Upper lobe of left lung (tissue), 4 donors: ENCODE results near the gene ODF2L.

ENCODE experiments used
- CTCF ChIP-seq, 6 experiments: fragments of 450-650 bp in 4 of 6; fragments of 200-600 bp in 2 of 6; sonication (generic) in 2 of 6; IDR thresholded peaks; one replicate each; pipeline ENCODE4 v1.5.1; 2016 to 2019; ENCODE audit warnings: antibody characterized with exemption in 6 of 6
- POLR2A ChIP-seq, 4 donors: fragments of 450-650 bp; IDR thresholded peaks; one replicate each; pipeline ENCODE4 v1.5.1; 2016 to 2017; ENCODE audit warnings: antibody characterized with exemption in 4 of 4, mild to moderate bottlenecking in 2 of 4
- POLR2AphosphoS5 ChIP-seq, 2 donors: sonication (generic); formaldehyde crosslinking; IDR thresholded peaks; one replicate each; pipeline ENCODE4 v1.5.1; 2017; ENCODE audit warnings: antibody characterized with exemption in 2 of 2

GRCh38 chr1:86395751-86396497 is at the start of gene ODF2L:
- TF ChIP-seq CTCF (IDR thresholded peaks at IDR 0.05) (no peak), POLR2A (IDR thresholded peaks at IDR 0.05) (peak in 3 of 4 donors; percentile 70 to 84 (median 78)), POLR2AphosphoS5 (IDR thresholded peaks at IDR 0.05) (peak; percentile 69 to 76)
